ENCODE results near the gene TMEM132D.

The TMEM132D gene

GRCh38 chr12:129339336-129339735 lies 564.5 kb downstream of the TMEM132D start:
- no peaks in the 10 kb centered on the region for H3K9me2 ChIP-seq (ENCODE audit: low read depth, low read length)
- H3F3A ChIP-seq (ENCODE audit: insufficient read depth, low read length), result no peaks in the 10 kb centered on the region
- TF ChIP-seq CTCF (IDR thresholded peaks at IDR 0.05; ENCODE audit: low read length), result no peak
- no peak for TF ChIP-seq EZH2 (IDR thresholded peaks at IDR 0.05; ENCODE audit: borderline replicate concordance, low read length)
- H3K4me1 ChIP-seq (ENCODE audit: insufficient read depth, low read length, severe bottlenecking), result no peaks in the 10 kb centered on the region
- H3K4me2 ChIP-seq (ENCODE audit: low read length), result no peak overlapping the region
- H3K9ac ChIP-seq (ENCODE audit: low read length), result no peak overlapping the region
- no peaks in the 10 kb centered on the region for H3K79me2 ChIP-seq (ENCODE audit: insufficient read depth, low read length)
- no peaks in the 10 kb centered on the region for H3K9me3 ChIP-seq (ENCODE audit: low read length)
- no peaks in the 10 kb centered on the region for H4K20me1 ChIP-seq (ENCODE audit: insufficient read depth, low read length)
- H3K27me3 ChIP-seq (ENCODE audit: insufficient read depth, low read length), result no peaks in the 10 kb centered on the region
- H3K27ac ChIP-seq (ENCODE audit: low read depth, low read length, poor library complexity, severe bottlenecking), result no peak overlapping the region
- H3K4me3 ChIP-seq (ENCODE audit: low read depth, low read length, poor library complexity, severe bottlenecking), result no peak overlapping the region
- no peak overlapping the region for H2AFZ ChIP-seq (ENCODE audit: low read length)
- no peaks in the 10 kb centered on the region for H3K36me3 ChIP-seq (ENCODE audit: insufficient read depth, low read length)

- Histone ChIP-seq H3K9ac (ENCODE audit: low read length) (no peak overlapping the region), H3K79me2 (ENCODE audit: insufficient read depth, low read length) (no peaks in the 10 kb centered on the region), H2AFZ (ENCODE audit: low read length) (no peak overlapping the region), H3K9me2 (ENCODE audit: low read depth, low read length) (no peaks in the 10 kb centered on the region), H3F3A (ENCODE audit: insufficient read depth, low read length) (no peaks in the 10 kb centered on the region), H3K4me3 (ENCODE audit: low read depth, low read length, poor library complexity, severe bottlenecking) (no peak overlapping the region), H3K36me3 (ENCODE audit: insufficient read depth, low read length) (no peaks in the 10 kb centered on the region), H4K20me1 (ENCODE audit: insufficient read depth, low read length) (no peaks in the 10 kb centered on the region), H3K9me3 (ENCODE audit: low read length) (no peaks in the 10 kb centered on the region), H3K27me3 (ENCODE audit: insufficient read depth, low read length) (no peaks in the 10 kb centered on the region), H3K27ac (ENCODE audit: low read depth, low read length, poor library complexity, severe bottlenecking) (no peak overlapping the region), H3K4me1 (ENCODE audit: insufficient read depth, low read length, severe bottlenecking) (no peaks in the 10 kb centered on the region), H3K4me2 (ENCODE audit: low read length) (no peak overlapping the region)
- TF ChIP-seq EZH2 (IDR thresholded peaks at IDR 0.05; ENCODE audit: borderline replicate concordance, low read length) (no peak), CTCF (IDR thresholded peaks at IDR 0.05; ENCODE audit: low read length) (no peak)
These were observed 566.4 kb downstream of the TMEM132D start for GRCh38 chr12:129337413-129337812.

GRCh38 chr12:129335773-129336172 lies 568.1 kb downstream of the TMEM132D start:
- TF ChIP-seq EZH2 (IDR thresholded peaks at IDR 0.05; ENCODE audit: borderline replicate concordance, low read length) (no peak), CTCF (IDR thresholded peaks at IDR 0.05; ENCODE audit: low read length) (no peak)
- Histone ChIP-seq H3K4me2 (ENCODE audit: low read length) (no peak overlapping the region), H2AFZ (ENCODE audit: low read length) (no peak overlapping the region), H3K4me1 (ENCODE audit: insufficient read depth, low read length, severe bottlenecking) (no peaks in the 10 kb centered on the region), H3F3A (ENCODE audit: insufficient read depth, low read length) (no peaks in the 10 kb centered on the region), H3K36me3 (ENCODE audit: insufficient read depth, low read length) (no peaks in the 10 kb centered on the region), H4K20me1 (ENCODE audit: insufficient read depth, low read length) (no peaks in the 10 kb centered on the region), H3K9me2 (ENCODE audit: low read depth, low read length) (no peaks in the 10 kb centered on the region), H3K9ac (ENCODE audit: low read length) (no peak overlapping the region), H3K4me3 (ENCODE audit: low read depth, low read length, poor library complexity, severe bottlenecking) (no peak overlapping the region), H3K27me3 (ENCODE audit: insufficient read depth, low read length) (no peaks in the 10 kb centered on the region), H3K79me2 (ENCODE audit: insufficient read depth, low read length) (no peaks in the 10 kb centered on the region), H3K27ac (ENCODE audit: low read depth, low read length, poor library complexity, severe bottlenecking) (no peak overlapping the region), H3K9me3 (ENCODE audit: low read length) (no peaks in the 10 kb centered on the region)
